Loucy (cell line): ENCODE results near the gene LIPF.

ENCODE experiments used
- CTCF ChIP-seq: fragments of 200-600 bp; sonication (generic); conservative IDR thresholded peaks from 2 replicates; pipeline ENCODE4 v1.5.1; 2014; ENCODE audit warnings: mild to moderate bottlenecking, antibody characterized with exemption, low read length
- EZH2phosphoT487 ChIP-seq: fragments of 200-600 bp; IDR thresholded peaks from 2 replicates; pipeline ENCODE4 v1.6.1; 2018; ENCODE audit warnings: antibody characterized with exemption, mild to moderate bottlenecking, moderate library complexity, borderline replicate concordance

DNA sequence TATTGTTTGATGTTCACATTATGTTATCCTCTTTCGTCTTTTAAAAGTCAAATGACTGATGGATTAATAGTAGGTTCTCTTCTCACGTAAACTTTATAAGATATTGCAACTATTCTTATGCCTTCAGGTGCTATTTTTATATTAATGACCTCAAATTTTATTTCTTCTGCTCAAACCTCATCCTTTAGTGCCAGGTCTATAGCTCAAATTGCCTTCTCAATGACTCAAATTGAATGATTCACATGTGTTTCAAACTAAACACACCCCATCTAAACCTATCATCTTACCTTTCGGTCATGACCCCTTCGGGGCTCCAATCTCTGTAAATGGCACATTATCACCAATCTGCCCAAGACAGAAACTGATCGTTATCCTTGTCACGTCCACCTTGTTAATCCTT is 22.0 kb upstream of the LIPF start:
- TF ChIP-seq CTCF, result no peak
- TF ChIP-seq EZH2phosphoT487, result no peak
